CD4-positive, alpha-beta memory T cell (primary cell): ENCODE measurements around the gene SPATA12. TPM values are rescaled to one million over a fixed set of nuclear protein-coding genes. Genes with fewer than 3 reads are reported as not detected.
A peak's percentile ranks its signal among the peaks of the same experiment; 100 is the strongest.

ENCODE experiments used
- CTCF ChIA-PET: fragments of 350-600 bp; sonication (Branson Sonifier 250); formaldehyde crosslinking; loops from one replicate; lab custom pipeline; 2021; ENCODE audit warnings: inconsistent platforms; ENCODE audit not compliant: partially characterized antibody; lab: Charles Lee
- POLR2A ChIA-PET: fragments of 350-600 bp; sonication (Branson Sonifier 250); formaldehyde crosslinking; loops from one replicate; lab custom pipeline; 2021; ENCODE audit not compliant: partially characterized antibody; lab: Charles Lee
- DNase-seq, 5 donors: peaks; one replicate each; pipeline versions ENCODE4 v3.0.0 to v3.0.0-alpha.2; 2020 to 2022; ENCODE audit warnings: mixed read lengths in 1 of 5
- H3K27ac ChIP-seq: one replicate; pipeline ENCODE4 v1.7.0; 2013; ENCODE audit warnings: low read depth, low read length
- H3K27me3 ChIP-seq: 2 replicates; pipeline ENCODE4 v1.7.0; 2013; ENCODE audit warnings: mild to moderate bottlenecking, low read length, moderate library complexity; ENCODE audit not compliant: insufficient read depth
- H3K36me3 ChIP-seq: 2 replicates; pipeline ENCODE4 v1.7.0; 2013; ENCODE audit warnings: mild to moderate bottlenecking, low read length, moderate library complexity; ENCODE audit not compliant: insufficient read depth
- H3K4me1 ChIP-seq: 2 replicates; pipeline ENCODE4 v1.7.0; 2013; ENCODE audit warnings: mild to moderate bottlenecking, low read length, moderate library complexity; ENCODE audit not compliant: insufficient read depth
- H3K4me3 ChIP-seq, 2 donors: one replicate each; pipeline ENCODE4 v1.7.0; 2013; ENCODE audit warnings: low read length in 2 of 2, mild to moderate bottlenecking in 1 of 2
- H3K9me3 ChIP-seq, 2 donors: one replicate each; pipeline ENCODE4 v1.7.0; 2013; ENCODE audit warnings: low read length in 2 of 2, control low read depth in 1 of 2; ENCODE audit not compliant: control insufficient read depth in 1 of 2
- H3K27ac Mint-ChIP-seq, 7 donors: one replicate each; pipeline ENCODE4 v1.8.0; 2020 to 2021; ENCODE audit warnings: mixed read lengths in 7 of 7, mild to moderate bottlenecking in 6 of 7, inconsistent platforms in 3 of 7, moderate library complexity in 3 of 7
- H3K27me3 Mint-ChIP-seq, 2 donors: one replicate each; pipeline ENCODE4 v1.8.0; 2020 to 2021; ENCODE audit warnings: mixed read lengths in 2 of 2
- H3K36me3 Mint-ChIP-seq, 2 donors: one replicate each; pipeline ENCODE4 v1.8.0; 2020 to 2021; ENCODE audit warnings: mixed read lengths in 2 of 2, inconsistent platforms in 1 of 2, mild to moderate bottlenecking in 1 of 2
- H3K4me1 Mint-ChIP-seq, 4 donors: one replicate each; pipeline ENCODE4 v1.8.0; 2020 to 2021; ENCODE audit warnings: mixed read lengths in 4 of 4, mild to moderate bottlenecking in 1 of 4
- H3K4me3 Mint-ChIP-seq, 8 donors: one replicate each; pipeline ENCODE4 v1.8.0; 2020 to 2021; ENCODE audit warnings: mixed read lengths in 8 of 8, mild to moderate bottlenecking in 7 of 8, moderate library complexity in 6 of 8, inconsistent platforms in 3 of 8
- H3K9me3 Mint-ChIP-seq, 8 donors: one replicate each; pipeline ENCODE4 v1.8.0; 2020 to 2021; ENCODE audit warnings: mixed read lengths in 8 of 8, mild to moderate bottlenecking in 5 of 8, inconsistent platforms in 3 of 8, moderate library complexity in 1 of 8
- intact Hi-C: fragments of 100-400 bp; cut with micrococcal nuclease; formaldehyde crosslinking; loops from one replicate; pipeline ENCODE4 v1.15.1; 2023
- polyA plus RNA-seq, 2 donors: library from polyadenylated mRNA; unstranded; fragments of 300-500 nt; fragmentation: Illumina TruSeq; gene quantifications; one replicate each; pipeline ENCODE4 v1.2.3, GENCODE V29; 2021
- total RNA-seq, 2 experiments: library from RNA; stranded (reverse); gene quantifications; one replicate each; pipeline ENCODE4 v1.2.3, GENCODE V29; 2021

SPATA12 gene
- total RNA-seq (not detected), polyA plus RNA-seq (not detected)

GRCh38 chr3:57060089-57060821 lies at the start of gene SPATA12:
SPATA12 (plus strand) TSS chr3:57060664; CDS start chr3:57073695, 13,031 bp downstream.
- Histone ChIP-seq H3K4me3 (no peak within 1 kb of the TSS), H3K27me3 (no peaks in the 10 kb centered on the region), H3K9me3 (no peaks in the 10 kb centered on the region), H3K27ac (no peak within 1 kb of the TSS), H3K4me1 (no peaks in the 10 kb centered on the region), H3K36me3 (no peaks in the 10 kb centered on the region)
- ChIA-PET CTCF (no interaction called here), POLR2A (no interaction called here)
- Mint-ChIP-seq H3K27ac (no peak within 1 kb of the TSS), H3K4me1 (no peaks in the 10 kb centered on the region), H3K36me3 (no peaks in the 10 kb centered on the region), H3K9me3 (no peaks in the 10 kb centered on the region), H3K27me3 (peaks cover 3 to 21% of the 10 kb centered on the region in 2 donors), H3K4me3 (no peak within 1 kb of the TSS)
- DNase-seq = no peak
- intact Hi-C loops = no loop called here

DNA sequence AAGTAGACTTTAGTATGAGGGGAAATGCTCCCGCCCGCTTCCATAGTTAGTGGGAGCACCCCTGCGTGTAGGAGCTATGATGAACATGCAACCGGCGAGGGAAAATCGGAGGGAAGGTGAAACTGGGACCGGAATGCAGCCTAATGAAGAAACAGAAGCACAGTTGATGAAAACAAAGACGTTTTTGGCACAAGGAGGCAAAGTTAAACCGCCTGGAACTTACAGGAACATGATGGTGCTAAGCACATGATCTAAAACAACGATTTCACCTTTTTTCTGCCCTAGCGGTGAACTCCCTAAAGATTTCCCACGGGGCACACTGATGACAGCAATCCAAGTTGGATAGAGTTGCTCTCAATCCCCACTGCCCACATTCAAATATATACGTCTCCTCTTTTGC lies 49.4 kb upstream of the SPATA12 start:
- Histone ChIP-seq H3K36me3 (no peaks in the 10 kb centered on the region), H3K27ac (no peak overlapping the region), H3K4me3 (no peak overlapping the region), H3K27me3 (no peaks in the 10 kb centered on the region), H3K9me3 (no peaks in the 10 kb centered on the region), H3K4me1 (no peaks in the 10 kb centered on the region)
- peaks cover 0 to 2% (median 0%) of the 10 kb centered on the region in 8 donors for H3K9me3 Mint-ChIP-seq
- H3K36me3 Mint-ChIP-seq = no peaks in the 10 kb centered on the region
- H3K4me1 Mint-ChIP-seq = peaks cover 0 to 5% (median 4%) of the 10 kb centered on the region in 4 donors
- ChIA-PET POLR2A (no interaction called here), CTCF (no interaction called here)
- no peak overlapping the region for H3K27ac Mint-ChIP-seq
- H3K4me3 Mint-ChIP-seq = peak overlapping the region in 1 of 8 donors; percentile 28
- intact Hi-C loops = no loop called here
- DNase-seq = no peak
- peaks cover 5% of the 10 kb centered on the region in 2 donors for H3K27me3 Mint-ChIP-seq

DNA sequence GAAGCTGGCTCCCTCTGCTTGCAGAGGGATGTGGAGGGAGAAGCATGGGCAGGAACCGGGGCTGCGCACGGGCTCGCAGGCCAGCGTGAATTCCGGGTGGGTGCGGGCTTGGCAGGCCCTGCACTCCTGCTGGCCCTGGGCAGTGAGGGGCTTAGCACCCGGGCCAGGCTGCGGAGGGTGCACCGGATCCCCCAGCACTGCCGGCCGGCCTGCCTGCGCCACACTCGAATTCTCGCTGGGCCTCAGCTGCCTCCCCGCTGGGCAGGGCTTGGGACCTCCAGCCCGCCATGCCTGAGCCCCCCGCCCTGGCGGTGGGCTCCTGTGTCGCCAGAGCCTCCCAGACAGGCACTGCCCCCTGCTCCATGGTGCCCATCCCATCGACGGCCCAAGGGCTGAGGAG lies 47.6 kb upstream of the SPATA12 start:
- Histone ChIP-seq H3K36me3 (no peaks in the 10 kb centered on the region), H3K9me3 (no peaks in the 10 kb centered on the region), H3K4me3 (no peak overlapping the region), H3K27me3 (no peaks in the 10 kb centered on the region), H3K27ac (no peak overlapping the region), H3K4me1 (no peaks in the 10 kb centered on the region)
- no peak for DNase-seq
- CTCF ChIA-PET = interaction anchor here (2.6 kb wide), 1 partner anchor 17 kb away, joined by 11 read pairs; no protein-coding TSS in a partner anchor
- H3K9me3 Mint-ChIP-seq = peaks cover 0 to 2% (median 0%) of the 10 kb centered on the region in 8 donors
- H3K27ac Mint-ChIP-seq = no peak overlapping the region
- peaks cover 5 to 7% of the 10 kb centered on the region in 2 donors for H3K27me3 Mint-ChIP-seq
- POLR2A ChIA-PET = no interaction called here
- no peaks in the 10 kb centered on the region for H3K36me3 Mint-ChIP-seq
- no peak overlapping the region for H3K4me3 Mint-ChIP-seq
- H3K4me1 Mint-ChIP-seq = peaks cover 0 to 1% (median under 1%) of the 10 kb centered on the region in 4 donors
- intact Hi-C loops = no loop called here

- Histone ChIP-seq H3K9me3 (no peaks in the 10 kb centered on the region), H3K27ac (no peak overlapping the region), H3K36me3 (no peaks in the 10 kb centered on the region), H3K27me3 (no peaks in the 10 kb centered on the region), H3K4me1 (no peaks in the 10 kb centered on the region), H3K4me3 (no peak overlapping the region)
- POLR2A ChIA-PET = no interaction called here
- H3K4me1 Mint-ChIP-seq = peaks cover 0 to 1% (median 0%) of the 10 kb centered on the region in 4 donors
- CTCF ChIA-PET = interaction anchor here (2.6 kb wide), 1 partner anchor 19 kb away, joined by 11 read pairs; no protein-coding TSS in a partner anchor
- H3K27ac Mint-ChIP-seq = no peak overlapping the region
- H3K27me3 Mint-ChIP-seq = peaks cover 5 to 8% of the 10 kb centered on the region in 2 donors
- intact Hi-C loops = no loop called here
- no peaks in the 10 kb centered on the region for H3K36me3 Mint-ChIP-seq
- no peak for DNase-seq
- peaks cover 0 to 2% (median 0%) of the 10 kb centered on the region in 8 donors for H3K9me3 Mint-ChIP-seq
- no peak overlapping the region for H3K4me3 Mint-ChIP-seq
These were observed 45.1 kb upstream of the SPATA12 start for GRCh38 chr3:57015350-57015729.

DNA sequence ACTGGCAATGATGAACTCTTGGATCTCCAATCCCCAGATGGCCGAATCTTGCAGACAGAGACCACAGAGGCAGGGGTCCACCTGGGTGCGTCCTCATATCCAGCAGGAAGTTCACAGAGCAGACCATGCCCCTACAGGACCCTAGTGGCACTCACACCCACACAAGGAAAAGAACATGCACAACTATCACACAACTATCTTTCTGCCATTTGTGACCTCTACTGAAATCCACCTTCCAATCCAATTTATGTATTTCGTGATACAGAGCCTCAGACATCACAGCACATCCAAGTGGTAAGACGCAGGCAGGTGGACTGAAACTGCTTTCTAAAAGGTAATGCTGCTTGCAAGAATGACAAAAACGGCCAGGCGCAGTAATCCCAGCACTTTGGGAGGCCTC lies 44.6 kb upstream of the SPATA12 start:
- no peaks in the 10 kb centered on the region for H3K36me3 Mint-ChIP-seq
- intact Hi-C loops = no loop called here
- ChIA-PET POLR2A (no interaction called here), CTCF (no interaction called here)
- H3K4me3 Mint-ChIP-seq = no peak overlapping the region
- H3K9me3 ChIP-seq = no peaks in the 10 kb centered on the region
- no peaks in the 10 kb centered on the region for H3K36me3 ChIP-seq
- peaks cover 5 to 8% of the 10 kb centered on the region in 2 donors for H3K27me3 Mint-ChIP-seq
- no peak overlapping the region for H3K27ac ChIP-seq
- no peak overlapping the region for H3K4me3 ChIP-seq
- no peaks in the 10 kb centered on the region for H3K4me1 ChIP-seq
- no peak for DNase-seq
- peaks cover 0 to 1% (median 0%) of the 10 kb centered on the region in 4 donors for H3K4me1 Mint-ChIP-seq
- H3K9me3 Mint-ChIP-seq = peaks cover 0 to 2% (median 0%) of the 10 kb centered on the region in 8 donors
- no peak overlapping the region for H3K27ac Mint-ChIP-seq
- H3K27me3 ChIP-seq = no peaks in the 10 kb centered on the region

- no peak overlapping the region for H3K4me3 Mint-ChIP-seq
These were observed 43.0 kb upstream of the SPATA12 start for GRCh38 chr3:57017459-57017845.

DNA sequence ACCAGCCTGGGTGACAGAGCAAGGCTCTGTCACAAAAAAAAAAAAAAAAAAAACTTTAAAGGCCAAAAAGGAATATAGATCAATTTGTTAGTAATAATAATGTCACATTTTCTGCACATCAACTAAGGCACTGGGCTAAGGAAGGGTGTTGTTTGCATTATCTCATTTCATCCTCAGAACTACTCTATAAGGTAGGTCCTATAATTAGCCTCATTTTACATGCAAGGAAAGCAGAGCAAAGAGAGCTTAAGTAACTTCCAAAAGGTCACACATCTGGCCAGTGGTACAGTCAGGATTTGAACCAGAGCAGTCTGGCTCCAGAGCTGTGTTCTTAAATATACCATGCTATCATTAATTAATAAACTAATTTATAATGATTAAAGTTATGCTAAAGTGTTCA lies 42.2 kb upstream of the SPATA12 start:
- Histone ChIP-seq H3K4me1 (no peaks in the 10 kb centered on the region), H3K27ac (no peak overlapping the region), H3K27me3 (no peaks in the 10 kb centered on the region), H3K36me3 (no peaks in the 10 kb centered on the region), H3K9me3 (no peaks in the 10 kb centered on the region), H3K4me3 (no peak overlapping the region)
- ChIA-PET CTCF (no interaction called here), POLR2A (no interaction called here)
- Mint-ChIP-seq H3K4me1 (peaks cover 0 to 1% (median 0%) of the 10 kb centered on the region in 4 donors), H3K9me3 (peaks cover 0 to 2% (median 0%) of the 10 kb centered on the region in 8 donors), H3K27ac (no peak overlapping the region), H3K4me3 (no peak overlapping the region), H3K36me3 (no peaks in the 10 kb centered on the region), H3K27me3 (peaks cover 6 to 11% of the 10 kb centered on the region in 2 donors)
- intact Hi-C loops = no loop called here
- no peak for DNase-seq

More at GRCh38 chr3:57017459-57017845, 43.0 kb upstream of the SPATA12 start:
- Histone ChIP-seq H3K9me3 (no peaks in the 10 kb centered on the region), H3K4me1 (no peaks in the 10 kb centered on the region), H3K27ac (no peak overlapping the region), H3K36me3 (no peaks in the 10 kb centered on the region), H3K4me3 (no peak overlapping the region), H3K27me3 (no peaks in the 10 kb centered on the region)
- Mint-ChIP-seq H3K27me3 (peaks cover 6 to 8% of the 10 kb centered on the region in 2 donors), H3K27ac (no peak overlapping the region), H3K36me3 (no peaks in the 10 kb centered on the region), H3K4me1 (peaks cover 0 to 1% (median 0%) of the 10 kb centered on the region in 4 donors), H3K9me3 (peaks cover 0 to 2% (median 0%) of the 10 kb centered on the region in 8 donors)
- DNase-seq = no peak
- POLR2A ChIA-PET = no interaction called here
- intact Hi-C loops = no loop called here
- CTCF ChIA-PET = no interaction called here
